Embryonic facial prominence (tissue), 1 donor: ENCODE data around the gene UBXN4.
"Not testable (repeated sequence)": the region's sequence is repeated elsewhere in the genome, so short reads cannot be mapped to it uniquely, and the experiment has no call there.

Source experiments
- DNase-seq: peaks from one replicate; pipeline ENCODE4 v3.0.0-alpha.2; 2016; ENCODE audit errors: extremely low spot score

The UBXN4 gene

GRCh38 chr2:135803278-135803677, 61.6 kb downstream of the UBXN4 start:
- no peak for DNase-seq

GRCh38 chr2:135807874-135808273, 66.2 kb downstream of the UBXN4 start:
- not testable (repeated sequence) for DNase-seq

GRCh38 chr2:135812907-135813511, 71.4 kb downstream of the UBXN4 start:
- DNase-seq, result no peak

- DNase-seq, result no peak
These were observed 73.6 kb downstream of the UBXN4 start for GRCh38 chr2:135815269-135815668.

- DNase-seq, result no peak
These were observed 75.8 kb downstream of the UBXN4 start for GRCh38 chr2:135817466-135817865.

- no peak for DNase-seq
These were observed 76.3 kb downstream of the UBXN4 start for GRCh38 chr2:135817951-135818350.

GRCh38 chr2:135818937-135819610, 77.4 kb downstream of the UBXN4 start:
- DNase-seq, result no peak

GRCh38 chr2:135820003-135820618, 78.5 kb downstream of the UBXN4 start:
- DNase-seq, result no peak

GRCh38 chr2:135821190-135821589, 79.5 kb downstream of the UBXN4 start:
- DNase-seq, result no peak

- DNase-seq, result no peak
These were observed 81.2 kb downstream of the UBXN4 start for GRCh38 chr2:135822855-135823254.

GRCh38 chr2:135825131-135825530, 83.5 kb downstream of the UBXN4 start:
- no peak for DNase-seq

GRCh38 chr2:135825550-135826176, 84.0 kb downstream of the UBXN4 start:
- DNase-seq, result no peak

- DNase-seq, result no peak
These were observed 84.9 kb downstream of the UBXN4 start for GRCh38 chr2:135826544-135826943.

GRCh38 chr2:135829378-135830135, 87.9 kb downstream of the UBXN4 start:
- DNase-seq, result no peak

GRCh38 chr2:135831180-135831812, 89.6 kb downstream of the UBXN4 start:
- no peak for DNase-seq

GRCh38 chr2:135832891-135833290, 91.2 kb downstream of the UBXN4 start:
- no peak for DNase-seq
